DOHH2 (cell line): Measurements from ENCODE around the gene SAMD9L.

ENCODE experiments used
- H3F3A ChIP-seq: fragments of 200-600 bp; sonication (generic), shearing (Covaris generic); 2 replicates; pipeline ENCODE4 v1.6.0; 2016; ENCODE audit warnings: antibody characterized with exemption, mild to moderate bottlenecking; ENCODE audit not compliant: control insufficient read depth, insufficient read depth
- H3K27ac ChIP-seq: fragments of 200-600 bp; sonication (generic); 2 replicates; pipeline ENCODE4 v1.5.1; 2014; ENCODE audit warnings: low read depth, mild to moderate bottlenecking, low read length, moderate library complexity
- H3K27me3 ChIP-seq: fragments of 200-600 bp; sonication (generic); 2 replicates; pipeline ENCODE4 v1.6.1; 2014; ENCODE audit warnings: mild to moderate bottlenecking, low read length, mixed read lengths; ENCODE audit not compliant: control insufficient read depth
- H3K36me3 ChIP-seq: fragments of 200-600 bp; sonication (generic); 2 replicates; pipeline ENCODE4 v1.6.1; 2014; ENCODE audit warnings: mild to moderate bottlenecking, low read length, moderate library complexity, mixed read lengths; ENCODE audit not compliant: control insufficient read depth
- H3K4me1 ChIP-seq: fragments of 200-600 bp; sonication (generic); 2 replicates; pipeline ENCODE4 v1.6.1; 2014; ENCODE audit warnings: mild to moderate bottlenecking, low read length, mixed read lengths; ENCODE audit not compliant: control insufficient read depth
- H3K4me2 ChIP-seq: fragments of 200-600 bp; sonication (generic); 2 replicates; pipeline ENCODE4 v1.6.0; 2014; ENCODE audit warnings: mild to moderate bottlenecking, low read length, moderate library complexity
- H3K4me3 ChIP-seq: fragments of 200-600 bp; sonication (generic); 2 replicates; pipeline ENCODE4 v1.5.1; 2014; ENCODE audit warnings: mild to moderate bottlenecking, low read length, mixed read lengths
- H3K79me2 ChIP-seq: fragments of 200-600 bp; sonication (generic); 2 replicates; pipeline ENCODE4 v1.6.1; 2014; ENCODE audit warnings: mild to moderate bottlenecking, low read length, mixed read lengths; ENCODE audit not compliant: control insufficient read depth
- H3K9me2 ChIP-seq: fragments of 200-600 bp; sonication (generic); replicated peaks from 2 replicates; pipeline ENCODE4 v1.6.1; 2014; ENCODE audit warnings: mild to moderate bottlenecking, low read length, mixed read lengths; ENCODE audit not compliant: control insufficient read depth
- H3K9me3 ChIP-seq: fragments of 200-600 bp; sonication (generic); 2 replicates; pipeline ENCODE4 v1.6.1; 2014; ENCODE audit warnings: antibody characterized with exemption, low read length, mixed read lengths; ENCODE audit not compliant: control insufficient read depth, insufficient read depth
- H4K20me1 ChIP-seq: fragments of 200-600 bp; sonication (generic); 2 replicates; pipeline ENCODE4 v1.6.0; 2014; ENCODE audit warnings: low read depth, mild to moderate bottlenecking, antibody characterized with exemption, low read length, moderate library complexity; ENCODE audit not compliant: control insufficient read depth, insufficient read depth
- EZH2phosphoT487 ChIP-seq: fragments of 200-600 bp; sonication (generic); IDR thresholded peaks from 2 replicates; pipeline ENCODE4 v1.6.1; 2017; ENCODE audit warnings: borderline replicate concordance, mild to moderate bottlenecking, antibody characterized with exemption, low read length, moderate library complexity, mixed read lengths
- TF ChIP-seq, protein P1 (sequence below): fragments of 200-600 bp; sonication (generic); IDR thresholded peaks from one replicate; pipeline ENCODE4 v1.5.1; 2014; ENCODE audit warnings: antibody characterized with exemption, mild to moderate bottlenecking, low read depth, low read length; ENCODE audit not compliant: poor library complexity, severe bottlenecking

SAMD9L gene

DNA sequence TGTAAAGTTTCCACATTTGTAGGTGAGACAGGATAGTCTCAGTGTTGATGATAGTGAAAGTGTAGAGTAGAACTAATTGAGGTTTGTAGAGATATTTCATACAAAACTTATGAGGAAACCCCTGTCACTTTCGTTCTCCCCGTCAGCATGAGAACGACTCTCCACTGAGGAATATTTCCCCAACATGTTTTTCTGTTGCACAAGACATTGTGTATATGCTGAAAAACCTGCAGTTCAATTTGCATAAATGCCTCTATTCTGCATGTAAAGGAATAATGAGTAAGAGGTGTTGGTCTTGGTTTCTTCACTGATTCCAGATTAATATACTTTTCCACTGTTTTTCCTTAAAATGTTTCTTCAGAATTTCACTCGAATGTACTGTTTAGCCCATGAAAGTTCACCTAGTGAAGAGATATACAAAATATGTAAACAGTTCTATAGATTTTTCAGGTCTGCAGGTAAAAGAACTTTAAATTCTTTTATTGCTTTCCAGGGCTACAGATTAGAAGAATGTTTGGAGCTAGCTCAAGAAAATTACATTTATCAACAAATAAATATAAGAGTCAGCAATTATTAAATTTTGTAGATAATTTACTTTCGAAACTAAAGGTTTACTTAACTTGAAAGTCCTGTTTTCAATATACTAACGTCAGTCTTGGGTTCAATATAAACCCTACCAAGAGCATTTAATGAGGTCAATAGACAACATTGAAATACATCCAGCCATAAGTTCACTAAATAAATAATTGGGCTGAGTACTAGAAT lies 40.9 kb upstream of the SAMD9L start:
- no peaks in the 10 kb centered on the region for H3K9me3 ChIP-seq
- H3K4me1 ChIP-seq: no peaks in the 10 kb centered on the region
- TF ChIP-seq EZH2phosphoT487: no peak
- TF ChIP-seq, protein P1, sequence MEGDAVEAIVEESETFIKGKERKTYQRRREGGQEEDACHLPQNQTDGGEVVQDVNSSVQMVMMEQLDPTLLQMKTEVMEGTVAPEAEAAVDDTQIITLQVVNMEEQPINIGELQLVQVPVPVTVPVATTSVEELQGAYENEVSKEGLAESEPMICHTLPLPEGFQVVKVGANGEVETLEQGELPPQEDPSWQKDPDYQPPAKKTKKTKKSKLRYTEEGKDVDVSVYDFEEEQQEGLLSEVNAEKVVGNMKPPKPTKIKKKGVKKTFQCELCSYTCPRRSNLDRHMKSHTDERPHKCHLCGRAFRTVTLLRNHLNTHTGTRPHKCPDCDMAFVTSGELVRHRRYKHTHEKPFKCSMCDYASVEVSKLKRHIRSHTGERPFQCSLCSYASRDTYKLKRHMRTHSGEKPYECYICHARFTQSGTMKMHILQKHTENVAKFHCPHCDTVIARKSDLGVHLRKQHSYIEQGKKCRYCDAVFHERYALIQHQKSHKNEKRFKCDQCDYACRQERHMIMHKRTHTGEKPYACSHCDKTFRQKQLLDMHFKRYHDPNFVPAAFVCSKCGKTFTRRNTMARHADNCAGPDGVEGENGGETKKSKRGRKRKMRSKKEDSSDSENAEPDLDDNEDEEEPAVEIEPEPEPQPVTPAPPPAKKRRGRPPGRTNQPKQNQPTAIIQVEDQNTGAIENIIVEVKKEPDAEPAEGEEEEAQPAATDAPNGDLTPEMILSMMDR: no peak
- no peak overlapping the region for H3K27ac ChIP-seq
- H3F3A ChIP-seq: no peaks in the 10 kb centered on the region
- H3K27me3 ChIP-seq: peaks cover 17% of the 10 kb centered on the region
- H3K4me3 ChIP-seq: no peak overlapping the region
- H3K36me3 ChIP-seq: no peaks in the 10 kb centered on the region
- H3K79me2 ChIP-seq: no peaks in the 10 kb centered on the region
- H3K4me2 ChIP-seq: no peak overlapping the region
- H3K9me2 ChIP-seq: no peaks in the 10 kb centered on the region
- no peaks in the 10 kb centered on the region for H4K20me1 ChIP-seq

DNA sequence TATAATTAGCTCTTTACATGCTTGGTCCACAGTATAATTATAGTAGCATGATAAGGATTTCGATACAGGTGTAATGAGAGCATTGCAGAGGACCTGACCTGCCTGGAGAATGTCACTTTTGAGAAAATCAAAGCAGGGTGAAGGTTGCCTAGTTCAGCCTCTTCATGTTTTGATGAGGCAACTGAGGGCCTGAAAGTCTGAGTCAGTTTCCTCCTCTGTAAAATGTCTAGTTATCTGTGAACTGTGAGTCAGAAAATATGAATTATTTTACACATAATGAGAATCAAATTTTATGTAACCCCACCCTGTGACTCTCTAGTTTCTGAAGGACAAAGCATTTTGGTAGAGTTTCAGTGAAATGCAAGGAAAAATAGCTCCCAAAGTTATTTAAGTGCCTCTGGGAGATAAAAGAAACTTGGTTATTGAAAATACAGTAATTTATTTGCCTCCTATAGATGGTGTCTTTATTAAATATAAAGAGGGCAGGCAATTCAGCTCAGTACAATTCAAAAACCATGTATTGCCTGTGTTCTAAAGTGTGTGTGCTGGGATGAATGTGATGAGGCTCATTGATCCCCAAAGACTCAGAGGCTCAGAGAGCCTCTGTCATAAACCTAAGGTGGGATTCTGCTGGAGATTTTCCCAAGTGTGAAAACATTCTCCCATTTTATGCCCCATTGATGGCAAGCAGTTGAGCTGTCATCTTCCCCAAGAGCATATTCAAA lies 37.3 kb upstream of the SAMD9L start:
- Histone ChIP-seq H3K27me3 (0 out of 2 replicates have a peak, but pooled peaks cover 6% of the 10 kb centered on the region), H3K79me2 (no peaks in the 10 kb centered on the region), H3K4me2 (no peak overlapping the region), H3K9me2 (no peaks in the 10 kb centered on the region), H3K9me3 (no peaks in the 10 kb centered on the region), H3F3A (no peaks in the 10 kb centered on the region), H3K36me3 (no peaks in the 10 kb centered on the region), H3K4me3 (no peak overlapping the region), H3K27ac (no peak overlapping the region), H4K20me1 (no peaks in the 10 kb centered on the region), H3K4me1 (no peaks in the 10 kb centered on the region)
- TF ChIP-seq, protein P1: no peak
- TF ChIP-seq EZH2phosphoT487: no peak

DNA sequence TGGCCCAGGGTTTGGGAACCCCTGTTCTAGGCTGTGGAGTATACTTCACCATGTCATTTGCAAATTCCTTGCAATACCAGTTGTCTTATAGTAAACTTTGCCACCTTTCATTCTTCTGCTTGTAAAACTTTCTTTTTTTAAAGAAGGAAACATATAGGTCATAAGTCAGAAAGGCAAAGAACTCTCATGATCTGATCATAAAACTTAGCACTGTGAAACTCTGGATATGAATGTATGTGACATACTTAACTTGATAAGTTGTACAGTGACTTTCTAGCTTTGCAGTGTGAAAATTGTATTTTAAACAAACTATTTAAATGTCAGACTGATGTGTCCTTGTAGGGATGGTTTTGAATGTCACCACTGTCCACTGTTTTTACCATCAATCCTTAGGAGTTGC lies 31.0 kb upstream of the SAMD9L start:
- no peaks in the 10 kb centered on the region for H3K9me3 ChIP-seq
- no peaks in the 10 kb centered on the region for H3K36me3 ChIP-seq
- H3K27ac ChIP-seq: no peak overlapping the region
- no peak overlapping the region for H3K4me2 ChIP-seq
- H3K4me3 ChIP-seq: no peak overlapping the region
- H3K4me1 ChIP-seq: no peaks in the 10 kb centered on the region
- H4K20me1 ChIP-seq: no peaks in the 10 kb centered on the region
- TF ChIP-seq, protein P1: no peak
- no peak for TF ChIP-seq EZH2phosphoT487
- no peaks in the 10 kb centered on the region for H3F3A ChIP-seq
- no peaks in the 10 kb centered on the region for H3K79me2 ChIP-seq
- H3K27me3 ChIP-seq: 0 out of 2 replicates have a peak, but pooled peaks cover 2% of the 10 kb centered on the region
- H3K9me2 ChIP-seq: no peaks in the 10 kb centered on the region
